Coronary artery (tissue), 2 donors: ENCODE data around the gene VARS1.

Experiments
- DNase-seq: peaks from one replicate; pipeline ENCODE4 v3.0.0-alpha.2; 2017; ENCODE audit warnings: low spot score
- H3K27ac ChIP-seq, 2 donors: fragments of 200-600 bp; sonication (generic); one replicate each; pipeline ENCODE4 v1.5.1; 2016 to 2019
- H3K4me3 ChIP-seq: fragments of 200-600 bp; sonication (generic); 2 replicates; pipeline ENCODE4 v1.5.1; 2016; ENCODE audit warnings: mild to moderate bottlenecking, moderate library complexity
- TF ChIP-seq, protein P1 (sequence below): fragments of 200-600 bp; sonication (generic); IDR thresholded peaks from one replicate; pipeline ENCODE4 v1.5.1; 2019; ENCODE audit warnings: antibody characterized with exemption

VARS1 gene

DNA sequence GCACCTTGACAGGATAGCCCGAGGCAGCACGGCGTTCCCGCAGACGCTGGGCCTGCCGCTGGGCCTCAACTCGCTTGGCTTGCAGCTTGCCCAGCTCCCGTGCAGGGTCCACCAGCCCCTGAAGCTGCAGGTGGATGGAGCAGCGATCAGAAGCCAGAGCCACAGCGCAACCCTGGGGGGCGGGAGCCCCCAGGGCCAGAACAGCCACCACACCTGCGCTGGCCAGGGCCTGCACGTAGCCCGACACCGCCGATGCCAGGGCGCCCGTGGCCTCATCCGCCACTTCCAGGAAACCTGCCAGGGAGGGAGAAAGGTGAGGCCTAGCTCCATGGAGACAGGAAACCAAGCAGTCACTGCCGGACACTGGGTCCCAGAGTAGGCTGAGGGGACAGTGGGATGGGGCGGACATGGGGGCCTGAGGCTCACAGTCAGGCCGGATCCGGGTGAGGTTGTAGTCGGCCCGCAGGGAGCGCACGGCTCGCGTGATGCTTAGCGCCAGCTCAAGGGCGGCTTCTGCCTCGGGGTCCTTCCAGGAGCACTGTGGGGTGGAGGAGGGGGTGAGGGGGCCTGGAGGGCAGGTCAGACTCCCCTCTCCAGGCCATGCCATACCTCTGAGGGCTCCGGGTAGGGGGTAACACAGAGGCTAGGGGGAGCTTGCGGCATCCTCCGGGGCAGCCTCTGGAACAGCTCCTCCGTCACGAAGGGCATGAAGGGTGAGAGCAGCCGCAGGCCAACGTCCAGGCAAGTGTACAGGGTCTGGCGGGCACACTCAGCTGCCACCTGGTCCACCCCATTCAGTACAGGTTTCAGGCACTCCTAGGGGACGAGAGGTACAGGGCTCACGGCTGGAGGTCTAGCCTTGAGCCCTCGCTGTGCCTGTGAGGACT lies 16.3 kb downstream of the VARS1 start:
- Histone ChIP-seq H3K4me3 (no peak overlapping the region), H3K27ac (no peak overlapping the region)
- TF ChIP-seq, protein P1, sequence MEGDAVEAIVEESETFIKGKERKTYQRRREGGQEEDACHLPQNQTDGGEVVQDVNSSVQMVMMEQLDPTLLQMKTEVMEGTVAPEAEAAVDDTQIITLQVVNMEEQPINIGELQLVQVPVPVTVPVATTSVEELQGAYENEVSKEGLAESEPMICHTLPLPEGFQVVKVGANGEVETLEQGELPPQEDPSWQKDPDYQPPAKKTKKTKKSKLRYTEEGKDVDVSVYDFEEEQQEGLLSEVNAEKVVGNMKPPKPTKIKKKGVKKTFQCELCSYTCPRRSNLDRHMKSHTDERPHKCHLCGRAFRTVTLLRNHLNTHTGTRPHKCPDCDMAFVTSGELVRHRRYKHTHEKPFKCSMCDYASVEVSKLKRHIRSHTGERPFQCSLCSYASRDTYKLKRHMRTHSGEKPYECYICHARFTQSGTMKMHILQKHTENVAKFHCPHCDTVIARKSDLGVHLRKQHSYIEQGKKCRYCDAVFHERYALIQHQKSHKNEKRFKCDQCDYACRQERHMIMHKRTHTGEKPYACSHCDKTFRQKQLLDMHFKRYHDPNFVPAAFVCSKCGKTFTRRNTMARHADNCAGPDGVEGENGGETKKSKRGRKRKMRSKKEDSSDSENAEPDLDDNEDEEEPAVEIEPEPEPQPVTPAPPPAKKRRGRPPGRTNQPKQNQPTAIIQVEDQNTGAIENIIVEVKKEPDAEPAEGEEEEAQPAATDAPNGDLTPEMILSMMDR = no peak
- no peak for DNase-seq

DNA sequence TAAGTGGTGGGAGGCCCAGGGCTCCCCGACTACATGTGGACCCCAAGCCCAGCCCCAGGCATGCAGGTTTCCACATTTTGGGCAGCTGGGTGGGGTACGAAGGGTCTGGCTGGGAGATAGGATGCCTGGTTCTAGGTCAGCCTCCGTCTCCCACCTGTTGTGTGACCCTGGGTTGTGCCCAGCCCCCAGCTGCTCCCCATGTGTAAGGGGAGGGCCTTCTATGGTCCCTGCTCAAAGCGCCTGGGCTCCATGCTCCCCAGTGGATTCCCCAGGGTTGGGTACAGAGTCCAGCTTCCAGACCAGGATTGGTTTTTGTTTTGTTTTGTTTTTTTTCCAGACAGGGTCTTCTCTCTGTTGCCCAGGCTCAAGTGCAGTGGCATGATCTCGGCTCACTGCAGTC lies 17.4 kb downstream of the VARS1 start:
- no peak overlapping the region for H3K4me3 ChIP-seq
- TF ChIP-seq, protein P1 = no peak
- H3K27ac ChIP-seq = no peak overlapping the region
- DNase-seq = no peak

DNA sequence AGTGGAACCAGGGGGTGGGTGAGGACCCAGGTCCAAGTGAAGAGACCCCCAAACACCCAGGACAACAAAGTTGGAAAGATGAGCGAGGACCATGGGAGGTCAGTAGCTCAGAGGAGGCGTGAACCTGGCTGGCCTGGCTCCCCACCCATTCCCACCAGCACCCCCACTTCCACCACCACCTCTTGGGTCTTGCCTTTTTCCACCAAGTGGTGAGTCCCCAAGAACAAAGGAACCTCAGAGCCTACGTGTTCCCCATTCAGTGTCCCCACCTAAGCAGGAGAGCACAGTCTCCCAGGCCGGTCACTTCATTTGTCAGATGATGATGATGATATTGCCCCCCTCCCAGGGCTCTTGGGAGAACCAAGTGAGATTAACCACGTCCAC lies 17.9 kb downstream of the VARS1 start:
- no peak overlapping the region for H3K27ac ChIP-seq
- no peak for DNase-seq
- H3K4me3 ChIP-seq = no peak overlapping the region
- TF ChIP-seq, protein P1 = no peak

DNA sequence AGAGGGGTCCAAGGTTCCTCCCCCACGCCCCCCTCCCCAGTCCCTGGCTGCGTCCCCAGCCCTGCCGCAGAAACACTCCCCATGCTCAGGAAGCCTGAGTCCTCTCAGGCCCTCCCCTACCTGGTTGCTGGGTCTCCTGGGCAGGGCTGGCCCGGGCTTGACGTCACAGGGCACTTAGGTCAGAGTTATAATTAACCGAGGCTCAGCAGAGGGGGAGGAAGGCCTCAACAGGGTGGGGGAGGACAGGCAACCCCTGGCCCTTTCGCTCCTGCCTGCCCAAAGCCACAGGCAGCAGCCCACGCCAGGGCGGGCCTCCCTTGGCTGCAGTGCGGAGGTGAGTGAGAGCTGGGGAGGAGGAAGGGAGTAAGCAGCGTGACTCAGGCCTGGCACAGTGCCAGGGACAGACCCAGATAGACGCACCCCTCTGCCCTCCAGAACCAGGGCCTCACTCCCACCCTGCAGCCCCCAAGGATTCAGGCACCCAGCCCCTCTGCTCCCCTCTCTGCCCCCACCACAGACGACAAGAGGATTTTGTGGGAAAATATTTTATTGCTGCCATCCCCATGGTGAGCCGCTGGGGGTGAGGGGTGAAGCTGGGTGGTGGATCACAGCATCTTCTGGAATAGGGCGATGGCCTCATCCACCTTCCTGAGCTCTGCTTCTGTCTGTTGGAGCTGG lies 18.4 kb downstream of the VARS1 start, which contains the start of gene VWA7:
Gene VWA7, minus strand, starts transcription at position 340 of the 678 bp plus-strand sequence. CDS start 549 bp downstream, outside the sequence.
- H3K27ac ChIP-seq = peak within 1 kb of the TSS in 1 of 2 donors; percentile 26
- TF ChIP-seq, protein P1 = no peak
- DNase-seq = no peak
- peak within 1 kb of the TSS; percentile 19 for H3K4me3 ChIP-seq

DNA sequence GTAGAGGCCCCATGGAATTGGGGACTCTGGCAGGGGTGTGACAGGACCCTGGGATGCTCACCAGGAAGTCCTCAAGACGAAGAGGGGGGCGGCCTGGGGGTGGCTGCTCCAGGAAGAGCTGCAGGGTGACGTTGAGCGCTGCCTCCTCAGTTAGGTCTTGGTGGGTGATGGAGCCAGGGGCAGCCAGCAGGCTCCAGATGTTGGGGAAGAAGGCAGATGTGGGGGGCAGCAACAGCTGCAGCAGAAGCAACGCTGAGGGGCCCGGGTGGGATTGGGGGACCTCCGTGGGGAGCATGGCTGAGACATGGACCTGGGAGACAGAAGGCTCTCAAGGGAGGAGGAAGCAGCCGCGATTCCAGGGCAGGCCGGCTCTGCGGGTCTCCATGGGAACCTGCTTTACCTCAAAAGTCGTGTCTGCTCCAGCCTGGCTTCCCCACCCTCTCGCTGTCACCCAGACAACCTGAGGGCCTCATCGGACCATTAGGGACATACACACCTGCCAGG lies 19.0 kb downstream of the VARS1 start:
- Histone ChIP-seq H3K4me3 (peak overlapping the region; percentile 19), H3K27ac (no peak overlapping the region)
- TF ChIP-seq, protein P1 = no peak
- DNase-seq = no peak

DNA sequence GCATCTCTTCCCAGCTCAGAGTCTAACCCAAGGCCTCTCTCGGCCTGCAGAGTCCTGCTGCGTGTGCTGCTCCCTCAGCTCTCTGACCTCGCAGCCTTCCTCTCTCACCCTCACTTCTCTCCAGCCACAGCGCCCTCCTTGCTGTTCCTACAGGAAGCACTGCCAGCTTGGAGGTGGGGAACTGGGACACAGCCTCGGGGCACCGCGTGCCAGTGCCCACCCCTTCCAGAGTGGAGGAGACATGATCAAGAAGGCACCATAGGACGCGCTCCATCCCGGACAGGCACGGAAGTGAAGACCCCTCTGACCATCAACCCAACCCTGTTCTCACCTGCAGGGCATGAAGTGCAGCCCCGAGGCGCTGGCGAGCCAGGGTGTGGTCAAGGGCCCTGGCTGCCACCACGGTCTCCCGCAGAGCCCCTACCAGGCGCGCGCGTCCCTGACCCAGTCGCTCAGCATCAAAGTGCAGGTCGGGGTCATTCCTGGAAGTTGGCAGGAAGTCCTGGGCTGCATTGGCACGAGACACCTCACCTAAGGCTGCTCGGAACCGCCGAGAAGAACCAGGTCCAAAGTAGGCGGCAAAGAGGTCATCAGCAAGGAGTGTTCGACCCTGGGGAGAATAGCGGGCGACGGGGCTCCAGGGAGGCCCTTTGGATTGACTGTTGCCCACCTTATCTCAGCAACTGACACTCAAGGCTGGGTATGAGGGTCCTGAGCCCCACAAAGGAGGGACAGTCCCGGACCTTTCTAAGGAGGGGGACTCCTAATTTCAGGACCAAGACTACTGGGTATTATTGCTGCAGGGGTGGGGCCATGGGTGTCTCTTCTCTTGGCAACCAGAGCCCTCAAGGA lies 19.7 kb downstream of the VARS1 start:
- no peak overlapping the region for H3K27ac ChIP-seq
- H3K4me3 ChIP-seq = no peak overlapping the region
- DNase-seq = no peak
- TF ChIP-seq, protein P1 = no peak
